Breast epithelium (tissue), 4 donors: ENCODE results near the gene RESP18. TPM values are rescaled to one million over a fixed set of nuclear protein-coding genes. Genes with fewer than 3 reads are reported as not detected.
A peak's percentile ranks its signal among the peaks of the same experiment; 100 is the strongest.

Experiments
- DNase-seq, 2 donors: peaks; one replicate each; pipeline ENCODE4 v3.0.0-alpha.2; 2019; ENCODE audit warnings: low spot score in 2 of 2
- H3K27ac ChIP-seq, 2 donors: fragments of 200-600 bp; sonication (generic) in 1 of 2; one replicate each; pipeline ENCODE4 v1.5.1; 2016 to 2019; ENCODE audit warnings: mild to moderate bottlenecking in 1 of 2
- H3K27me3 ChIP-seq, 2 donors: fragments of 200-600 bp; sonication (generic) in 1 of 2; one replicate each; pipeline versions ENCODE4 v1.5.1 to v1.6.0; 2017 to 2019; ENCODE audit warnings: control low read depth in 1 of 2, mild to moderate bottlenecking in 1 of 2
- H3K36me3 ChIP-seq: fragments of 200-600 bp; one replicate; pipeline ENCODE4 v1.5.1; 2019
- H3K4me1 ChIP-seq, 2 donors: fragments of 200-600 bp; sonication (generic); one replicate each; pipeline ENCODE4 v1.5.1; 2016 to 2019; ENCODE audit warnings: control low read depth in 1 of 2
- H3K4me3 ChIP-seq, 3 donors: fragments of 200-600 bp; sonication (generic); 1 replicate in 2 of 3; 2 replicates in 1 of 3; pipeline ENCODE4 v1.5.1; 2016 to 2019; ENCODE audit warnings: mild to moderate bottlenecking in 3 of 3, moderate library complexity in 2 of 3
- H3K9me3 ChIP-seq, 2 donors: fragments of 200-600 bp; sonication (generic) in 1 of 2; one replicate each; pipeline ENCODE4 v1.5.1; 2016 to 2019; ENCODE audit warnings: control low read depth in 1 of 2
- POLR2A ChIP-seq: fragments of 450-650 bp; IDR thresholded peaks from one replicate; pipeline ENCODE4 v1.6.1; 2016; ENCODE audit warnings: antibody characterized with exemption, mild to moderate bottlenecking, moderate library complexity
- POLR2AphosphoS5 ChIP-seq, 3 donors: sonication (generic); formaldehyde crosslinking; IDR thresholded peaks; one replicate each; pipeline ENCODE4 v1.6.1; 2017; ENCODE audit warnings: antibody characterized with exemption in 3 of 3
- intact Hi-C: fragments of 100-400 bp; cut with DNase I; formaldehyde crosslinking; loops from one replicate; pipeline ENCODE4 v1.15.1; 2023; ENCODE audit warnings: low total_unique reads
- total RNA-seq, 3 donors: library from RNA; depleted of rRNA; stranded (reverse); fragments of >200 nt; gene quantifications; one replicate each; pipeline ENCODE4 v1.1.0, GENCODE V29; 2016
- TF ChIP-seq, protein P1 (sequence below), 3 donors: fragments of 450-650 bp; IDR thresholded peaks; one replicate each; pipeline ENCODE4 v1.5.1; 2016 to 2017; ENCODE audit warnings: antibody characterized with exemption in 3 of 3, mild to moderate bottlenecking in 3 of 3, moderate library complexity in 3 of 3

Gene RESP18
- total RNA-seq, 3 donors from 2014 or later, result not detected

DNA sequence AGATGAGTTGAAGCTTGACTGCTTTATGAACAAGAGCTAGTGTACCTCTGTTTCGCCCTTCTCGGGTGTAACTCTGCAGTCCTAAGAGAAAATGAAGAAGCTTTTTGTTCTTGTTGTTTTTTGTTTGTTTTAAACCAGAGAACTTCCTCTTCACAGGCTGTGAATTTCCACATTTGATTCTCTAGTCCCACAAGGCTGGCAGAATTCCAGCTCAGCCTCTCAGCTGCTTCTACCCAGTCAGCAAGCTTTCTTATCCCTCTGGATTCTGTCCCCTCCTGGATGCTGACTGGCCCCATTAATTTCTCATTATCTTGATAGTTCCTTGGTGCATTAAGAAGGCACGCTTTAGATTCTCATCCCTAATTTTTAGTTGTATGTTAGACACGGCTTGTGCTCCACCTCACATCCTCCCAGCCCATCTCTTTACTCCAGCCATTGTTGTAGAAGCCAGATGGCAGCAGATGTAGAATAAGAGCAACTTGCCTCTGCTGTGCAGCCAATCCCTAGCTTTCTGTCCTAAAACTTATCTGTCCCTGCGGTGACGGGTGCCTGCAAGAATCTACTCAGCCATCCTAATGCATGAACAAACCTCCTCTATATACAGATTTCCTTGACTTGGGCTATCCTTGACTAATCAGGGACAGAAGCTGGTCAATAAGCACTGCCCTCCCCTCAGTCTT lies 12.3 kb upstream of the RESP18 start:
- peak overlapping the region in 1 of 2 donors; percentile 10 for H3K27ac ChIP-seq
- no peaks in the 10 kb centered on the region for H3K36me3 ChIP-seq
- no peaks in the 10 kb centered on the region for H3K9me3 ChIP-seq
- intact Hi-C loops, result no loop called here
- peak in 1 of 2 donors; percentile 45 for DNase-seq
- no peak overlapping the region for H3K4me3 ChIP-seq
- H3K4me1 ChIP-seq, result no peaks in the 10 kb centered on the region
- no peaks in the 10 kb centered on the region for H3K27me3 ChIP-seq
- TF ChIP-seq POLR2AphosphoS5 (IDR thresholded peaks at IDR 0.05) (no peak), POLR2A (no peak)
- TF ChIP-seq, protein P1, sequence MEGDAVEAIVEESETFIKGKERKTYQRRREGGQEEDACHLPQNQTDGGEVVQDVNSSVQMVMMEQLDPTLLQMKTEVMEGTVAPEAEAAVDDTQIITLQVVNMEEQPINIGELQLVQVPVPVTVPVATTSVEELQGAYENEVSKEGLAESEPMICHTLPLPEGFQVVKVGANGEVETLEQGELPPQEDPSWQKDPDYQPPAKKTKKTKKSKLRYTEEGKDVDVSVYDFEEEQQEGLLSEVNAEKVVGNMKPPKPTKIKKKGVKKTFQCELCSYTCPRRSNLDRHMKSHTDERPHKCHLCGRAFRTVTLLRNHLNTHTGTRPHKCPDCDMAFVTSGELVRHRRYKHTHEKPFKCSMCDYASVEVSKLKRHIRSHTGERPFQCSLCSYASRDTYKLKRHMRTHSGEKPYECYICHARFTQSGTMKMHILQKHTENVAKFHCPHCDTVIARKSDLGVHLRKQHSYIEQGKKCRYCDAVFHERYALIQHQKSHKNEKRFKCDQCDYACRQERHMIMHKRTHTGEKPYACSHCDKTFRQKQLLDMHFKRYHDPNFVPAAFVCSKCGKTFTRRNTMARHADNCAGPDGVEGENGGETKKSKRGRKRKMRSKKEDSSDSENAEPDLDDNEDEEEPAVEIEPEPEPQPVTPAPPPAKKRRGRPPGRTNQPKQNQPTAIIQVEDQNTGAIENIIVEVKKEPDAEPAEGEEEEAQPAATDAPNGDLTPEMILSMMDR (IDR thresholded peaks at IDR 0.05), result no peak

GRCh38 chr2:219335373-219335786 lies 2.8 kb upstream of the RESP18 start:
- H3K36me3 ChIP-seq, result no peaks in the 10 kb centered on the region
- no peak overlapping the region for H3K4me3 ChIP-seq
- intact Hi-C loops, result no loop called here
- no peak for TF ChIP-seq POLR2A
- no peak for TF ChIP-seq POLR2AphosphoS5 (IDR thresholded peaks at IDR 0.05)
- TF ChIP-seq, protein P1 (IDR thresholded peaks at IDR 0.05), result no peak
- H3K27ac ChIP-seq, result no peak overlapping the region
- H3K4me1 ChIP-seq, result no peaks in the 10 kb centered on the region
- H3K9me3 ChIP-seq, result peaks cover 0 to 8% of the 10 kb centered on the region in 2 donors
- H3K27me3 ChIP-seq, result peaks cover 9 to 44% of the 10 kb centered on the region in 2 donors
- DNase-seq, result no peak

DNA sequence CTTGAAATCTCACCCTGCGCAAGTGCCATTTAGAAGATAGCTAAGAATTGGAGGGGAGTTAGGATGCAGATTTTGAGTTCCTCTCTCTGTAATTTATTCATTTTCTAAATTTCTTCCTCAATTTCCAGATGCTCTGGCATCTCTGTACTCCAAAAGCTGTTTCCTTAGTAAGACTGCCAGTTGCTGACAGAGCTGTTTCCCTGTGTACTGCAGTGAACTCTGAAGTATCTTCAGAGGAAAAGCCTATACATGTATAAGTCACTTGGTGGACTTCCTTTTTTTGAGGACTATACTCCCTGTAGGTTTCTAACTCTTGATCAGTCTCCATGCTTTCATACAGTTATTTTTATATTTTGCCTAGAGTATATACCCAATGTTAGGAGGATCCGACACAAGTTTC lies 1.5 kb upstream of the RESP18 start:
- TF ChIP-seq, protein P1 (IDR thresholded peaks at IDR 0.05), result no peak
- TF ChIP-seq POLR2AphosphoS5 (IDR thresholded peaks at IDR 0.05) (no peak), POLR2A (no peak)
- no peak for DNase-seq
- peaks cover 9 to 44% of the 10 kb centered on the region in 2 donors for H3K27me3 ChIP-seq

GRCh38 chr2:219331560-219332213 lies 857 bp downstream of the RESP18 start:
- Histone ChIP-seq H3K27me3 (peaks cover 9 to 44% of the 10 kb centered on the region in 2 donors), H3K27ac (no peak overlapping the region), H3K9me3 (peaks cover 0 to 8% of the 10 kb centered on the region in 2 donors), H3K4me1 (no peaks in the 10 kb centered on the region), H3K36me3 (no peaks in the 10 kb centered on the region), H3K4me3 (no peak overlapping the region)
- intact Hi-C loops, result no loop called here
- TF ChIP-seq POLR2A, result no peak
- TF ChIP-seq, protein P1 (IDR thresholded peaks at IDR 0.05), result no peak
- TF ChIP-seq POLR2AphosphoS5 (IDR thresholded peaks at IDR 0.05), result no peak
- no peak for DNase-seq

More for the DNA sequence above, 1.5 kb upstream of the RESP18 start:
- Histone ChIP-seq H3K4me3 (no peak overlapping the region), H3K27ac (no peak overlapping the region), H3K36me3 (no peaks in the 10 kb centered on the region), H3K9me3 (peaks cover 0 to 8% of the 10 kb centered on the region in 2 donors), H3K4me1 (no peaks in the 10 kb centered on the region)
- intact Hi-C loops, result no loop called here

- TF ChIP-seq POLR2A (no peak), POLR2AphosphoS5 (IDR thresholded peaks at IDR 0.05) (no peak)
- TF ChIP-seq, protein P1 (IDR thresholded peaks at IDR 0.05), result no peak
- H3K27ac ChIP-seq, result no peak overlapping the region
- intact Hi-C loops, result no loop called here
- peaks cover 0 to 8% of the 10 kb centered on the region in 2 donors for H3K9me3 ChIP-seq
- H3K4me1 ChIP-seq, result no peaks in the 10 kb centered on the region
- H3K27me3 ChIP-seq, result peaks cover 9 to 22% of the 10 kb centered on the region in 2 donors
- no peak overlapping the region for H3K4me3 ChIP-seq
- no peak for DNase-seq
- H3K36me3 ChIP-seq, result no peaks in the 10 kb centered on the region
Measured at GRCh38 chr2:219327719-219328118, 4.8 kb downstream of the RESP18 start.
